Pancreas (tissue), 10 donors: ENCODE measurements around the gene PIGV. TPM values are rescaled to one million over a fixed set of nuclear protein-coding genes. Genes with fewer than 3 reads are reported as not detected.
A peak's percentile ranks its signal among the peaks of the same experiment; 100 is the strongest.

Experiments
- ATAC-seq, 4 donors: fragments of 200-7000 bp; cut with Tn5 transposase; one replicate each; pipeline versions ENCODE4 v1.8.0 to v1.9.1; 2020; ENCODE audit warnings: mild to moderate bottlenecking in 4 of 4, moderate library complexity in 4 of 4
- DNase-seq, 6 donors: peaks; one replicate each; pipeline ENCODE4 v3.0.0-alpha.2; 2020
- FAIRE-seq: peaks from 2 replicates; lab custom pipeline; 2012; peaks lifted over from hg19 to GRCh38; lab: Jason Lieb, UNC
- H3K27ac ChIP-seq, 4 donors: fragments of 200-600 bp; sonication (generic); 1 replicate in 3 of 4; 2 replicates in 1 of 4; pipeline versions ENCODE4 v1.5.0 to v1.8.0; 2020
- H3K27me3 ChIP-seq, 4 donors: fragments of 200-600 bp; one replicate each; pipeline ENCODE4 v1.8.0; 2021
- H3K36me3 ChIP-seq, 3 donors: fragments of 200-600 bp; sonication (generic) in 1 of 3; one replicate each; pipeline versions ENCODE4 v1.5.0 to v1.8.0; 2020 to 2021
- H3K4me1 ChIP-seq, 3 donors: fragments of 200-600 bp; one replicate each; pipeline ENCODE4 v1.8.0; 2021
- H3K4me3 ChIP-seq, 4 donors: fragments of 200-600 bp; sonication (generic) in 2 of 4; one replicate each; pipeline versions ENCODE4 v1.5.0 to v1.8.0; 2020 to 2021
- H3K9me3 ChIP-seq, 4 donors: fragments of 200-600 bp; one replicate each; pipeline ENCODE4 v1.8.0; 2021
- CTCF ChIP-seq, 4 donors: fragments of 200-600 bp; sonication (generic) in 3 of 4; IDR thresholded peaks; one replicate each; pipeline versions ENCODE4 v1.5.0 to v1.8.0; 2021; ENCODE audit warnings: antibody characterized with exemption in 4 of 4
- WGBS, 2 donors: extraction: QIAGEN DNeasy Blood & Tissue Kit; methylation state at CpG; one replicate each; pipeline ENCODE4 v1.1.7; 2013; 5-methylcytosine and 5-hydroxymethylcytosine counted together
- intact Hi-C, 3 donors: fragments of 100-400 bp; cut with DNase I; formaldehyde crosslinking; loops; one replicate each; pipeline versions ENCODE4 v1.11.1 to v1.14.2; 2022
- polyA plus RNA-seq, 2 donors: library from polyadenylated mRNA; stranded (reverse); fragments of 200-250 nt; gene quantifications; one replicate each; pipeline ENCODE4 v1.2.3, GENCODE V29; 2013
- total RNA-seq, 6 donors: library from RNA; stranded (reverse); fragmentation: NEBNext Ultra II Directional in 4 of 6; extraction: Animal tissue kit (Norgen Biotek cat#: 25700) in 4 of 6; gene quantifications; one replicate each; pipeline versions ENCODE4 v1.2.1 to v1.2.4, GENCODE V29; 2021 to 2023
- donor health status: healthy with polysubstance abuse.
- donor health status: DM: no; HTN: no; CAD: no; lungs with moderate emphysema.
- donor health status: DM: no; HTN: no; CAD: no.
- donor health status: control.
- donor health status: control.
- donor health status: Bipolar disorder and iron deficiency.
- donor health status: DM: yes; HTN: yes; CAD: no.
- donor health status: DM: no; HTN: no; CAD: no.
- donor health status: DM: no; HTN: no; CAD: no.
- donor health status: DM: yes; HTN: yes; CAD: no.

The PIGV gene
- total and polyA plus RNA-seq, 8 donors, result 3.3 to 9.5 (median 6.5) TPM

DNA sequence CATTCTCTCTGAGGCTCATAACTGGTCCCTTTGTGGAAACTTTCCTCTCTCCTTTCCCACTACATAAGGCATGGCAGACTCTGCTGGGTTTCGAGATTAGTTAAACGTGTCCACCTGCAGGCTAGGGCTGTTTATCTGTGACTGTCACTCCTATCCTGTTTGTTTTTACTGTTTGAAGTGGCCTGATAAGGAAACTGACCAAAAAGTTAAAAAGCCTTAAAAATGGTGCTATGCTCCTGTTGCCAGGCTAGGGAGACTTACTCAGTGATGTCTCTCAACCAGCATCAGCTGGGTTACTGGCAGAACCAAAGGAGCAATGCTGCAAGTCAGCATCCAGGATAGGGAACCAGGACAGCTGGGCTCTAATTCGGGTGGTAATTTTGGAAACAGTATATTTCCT, 3.9 kb downstream of the PIGV start:
- Histone ChIP-seq H3K27ac (no peak overlapping the region), H3K9me3 (no peaks in the 10 kb centered on the region), H3K36me3 (peaks cover 0 to 5% (median 0%) of the 10 kb centered on the region in 3 donors), H3K4me3 (no peak overlapping the region), H3K27me3 (no peaks in the 10 kb centered on the region), H3K4me1 (peaks cover 4 to 10% (median 8%) of the 10 kb centered on the region in 3 donors)
- no peak for TF ChIP-seq CTCF (IDR thresholded peaks at IDR 0.05)
- FAIRE-seq (no peak), DNase-seq (no peak), ATAC-seq (no peak)
- intact Hi-C loops, result loop anchor here (5.0 to 10.0 kb wide), 3 partner anchors 117 to 189 kb away; no protein-coding TSS in a partner anchor
- 39 to 46% methylated on average over 3 of the region's 3 CpGs for WGBS, 2 donors

DNA sequence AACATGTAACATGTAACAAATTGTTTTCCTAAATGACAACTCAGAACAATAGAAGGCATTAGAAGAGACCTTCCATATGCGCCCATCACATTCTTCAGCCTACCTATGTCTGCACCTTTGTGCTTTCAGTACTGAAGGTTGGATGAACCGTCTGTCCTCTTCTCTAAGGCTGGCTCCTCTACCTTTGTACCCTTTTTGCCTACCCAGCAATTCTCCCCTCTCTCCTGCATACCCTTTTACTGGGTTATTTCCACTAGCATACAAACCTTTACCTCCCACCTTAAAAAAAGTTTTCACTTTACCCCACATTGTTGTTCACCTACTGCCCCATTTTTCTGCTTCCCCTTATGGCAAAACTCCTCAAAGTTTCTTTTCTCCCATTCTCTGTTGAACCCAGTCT, 5.2 kb downstream of the PIGV start:
- TF ChIP-seq CTCF (IDR thresholded peaks at IDR 0.05), result no peak

DNA sequence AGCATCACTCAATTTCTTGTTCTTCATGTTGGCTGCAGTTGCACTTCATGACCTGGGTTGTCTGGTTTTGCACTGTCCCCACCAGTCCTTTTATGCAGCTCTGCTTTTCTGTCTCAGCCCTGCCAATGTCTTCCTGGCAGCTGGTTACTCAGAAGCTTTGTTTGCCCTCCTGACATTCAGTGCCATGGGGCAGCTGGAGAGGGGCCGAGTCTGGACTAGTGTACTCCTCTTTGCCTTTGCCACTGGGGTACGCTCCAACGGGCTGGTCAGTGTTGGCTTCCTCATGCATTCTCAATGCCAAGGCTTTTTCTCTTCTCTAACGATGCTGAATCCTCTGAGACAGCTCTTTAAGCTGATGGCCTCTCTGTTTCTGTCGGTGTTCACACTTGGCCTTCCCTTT, 6.6 kb downstream of the PIGV start:
- FAIRE-seq, result no peak
- 81 to 86% methylated on average over 5 of the region's 5 CpGs for WGBS, 2 donors
- ATAC-seq, result peak in 2 of 4 donors; percentile 9 to 19
- H3K36me3 ChIP-seq, result peaks cover 0 to 5% (median 0%) of the 10 kb centered on the region in 3 donors
- H3K4me1 ChIP-seq, result peaks cover 0 to 3% (median 0%) of the 10 kb centered on the region in 3 donors
- no peak overlapping the region for H3K27ac ChIP-seq
- H3K4me3 ChIP-seq, result no peak overlapping the region
- H3K27me3 ChIP-seq, result no peaks in the 10 kb centered on the region
- TF ChIP-seq CTCF (IDR thresholded peaks at IDR 0.05), result no peak
- intact Hi-C loops, result loop anchor here (5.0 to 10.0 kb wide), 3 partner anchors 120 to 192 kb away; no protein-coding TSS in a partner anchor
- no peaks in the 10 kb centered on the region for H3K9me3 ChIP-seq
- DNase-seq, result no peak

More for the DNA sequence above, 5.2 kb downstream of the PIGV start:
- FAIRE-seq (no peak), ATAC-seq (no peak), DNase-seq (no peak)
- 86 to 93% methylated on average over 2 of the region's 2 CpGs for WGBS, 2 donors
- H3K36me3 ChIP-seq, result peaks cover 0 to 5% (median 0%) of the 10 kb centered on the region in 3 donors
- peaks cover 0 to 4% (median 0%) of the 10 kb centered on the region in 3 donors for H3K4me1 ChIP-seq
- intact Hi-C loops, result loop anchor here (5.0 to 10.0 kb wide), 3 partner anchors 118 to 191 kb away; no protein-coding TSS in a partner anchor
- no peaks in the 10 kb centered on the region for H3K9me3 ChIP-seq
- no peaks in the 10 kb centered on the region for H3K27me3 ChIP-seq
- no peak overlapping the region for H3K4me3 ChIP-seq
- no peak overlapping the region for H3K27ac ChIP-seq

GRCh38 chr1:26797627-26798026, 9.9 kb downstream of the PIGV start:
- TF ChIP-seq CTCF (IDR thresholded peaks at IDR 0.05), result no peak
- WGBS, 2 donors, result 86 to 92% methylated on average over 2 of the region's 2 CpGs
- no peak for ATAC-seq
- no peak overlapping the region for H3K27ac ChIP-seq
- peaks cover 0 to 5% (median 0%) of the 10 kb centered on the region in 3 donors for H3K36me3 ChIP-seq
- no peak for DNase-seq
- H3K4me3 ChIP-seq, result no peak overlapping the region
- no peaks in the 10 kb centered on the region for H3K27me3 ChIP-seq
- intact Hi-C loops, result loop anchor here in 2 of 3 donors (10.0 kb wide), 2 partner anchors 123 to 193 kb away; no protein-coding TSS in a partner anchor
- no peaks in the 10 kb centered on the region for H3K9me3 ChIP-seq
- no peaks in the 10 kb centered on the region for H3K4me1 ChIP-seq
- no peak for FAIRE-seq
